Smooth muscle cell (in vitro differentiated cells): Measurements from ENCODE around the gene SACS. TPM values are rescaled to one million over a fixed set of nuclear protein-coding genes. Genes with fewer than 3 reads are reported as not detected.

ENCODE experiments used
- DNase-seq: peaks from one replicate; lab custom pipeline; 2025; ENCODE audit not compliant: unreplicated experiment; lab: John Stamatoyannopoulos, UW
- H2AFZ ChIP-seq: fragments of 200-600 bp; sonication (generic); 2 replicates; pipeline ENCODE4 v1.6.0; 2016; ENCODE audit warnings: antibody characterized with exemption, low read depth, mild to moderate bottlenecking
- H3F3A ChIP-seq: fragments of 200-600 bp; sonication (generic); 2 replicates; pipeline ENCODE4 v1.6.0; 2017; ENCODE audit warnings: antibody characterized with exemption, low read depth
- H3K27ac ChIP-seq: fragments of 200-600 bp; sonication (generic); 2 replicates; pipeline ENCODE4 v1.5.1; 2016; ENCODE audit warnings: low read depth, mild to moderate bottlenecking
- H3K27me3 ChIP-seq: fragments of 200-600 bp; sonication (generic); 2 replicates; pipeline ENCODE4 v1.6.1; 2016; ENCODE audit warnings: low read depth, mild to moderate bottlenecking
- H3K36me3 ChIP-seq: fragments of 200-600 bp; sonication (generic); 2 replicates; pipeline ENCODE4 v1.5.1; 2016; ENCODE audit warnings: low read depth
- H3K4me1 ChIP-seq: fragments of 200-600 bp; sonication (generic); 2 replicates; pipeline ENCODE4 v1.5.1; 2016; ENCODE audit warnings: low read depth
- H3K4me2 ChIP-seq: fragments of 200-600 bp; sonication (generic); 2 replicates; pipeline ENCODE4 v1.6.0; 2016; ENCODE audit warnings: mild to moderate bottlenecking
- H3K4me3 ChIP-seq: fragments of 200-600 bp; sonication (generic); 2 replicates; pipeline ENCODE4 v1.5.1; 2016; ENCODE audit warnings: mild to moderate bottlenecking
- H3K79me2 ChIP-seq: fragments of 200-600 bp; sonication (generic); 2 replicates; pipeline ENCODE4 v1.6.0; 2016; ENCODE audit warnings: low read depth, mild to moderate bottlenecking
- H3K9ac ChIP-seq: fragments of 200-600 bp; sonication (generic); 2 replicates; pipeline ENCODE4 v1.6.0; 2016; ENCODE audit warnings: low read depth
- H3K9me3 ChIP-seq: fragments of 200-600 bp; sonication (generic); replicated peaks from 2 replicates; pipeline ENCODE4 v1.5.1; 2016; ENCODE audit warnings: low read depth
- H4K20me1 ChIP-seq: fragments of 200-600 bp; sonication (generic); 2 replicates; pipeline ENCODE4 v1.6.0; 2016; ENCODE audit warnings: low read depth
- CTCF ChIP-seq: fragments of 200-600 bp; sonication (generic); IDR thresholded peaks from 2 replicates; pipeline ENCODE4 v1.5.1; 2017; ENCODE audit warnings: borderline replicate concordance, mild to moderate bottlenecking, antibody characterized with exemption; ENCODE audit not compliant: insufficient read depth, poor library complexity, severe bottlenecking
- WGBS: methylation state at CpG from one replicate; pipeline ENCODE4 v1.1.7; 2016; ENCODE audit warnings: low lambda C conversion rate; 5-methylcytosine and 5-hydroxymethylcytosine counted together
- polyA plus RNA-seq: library from polyadenylated mRNA; unstranded; fragments of >200 nt; fragmentation: Nextera tagmentation; extraction: Ambion mirVana; gene quantifications from 2 replicates; pipeline ENCODE4 v1.2.1, GENCODE V29; 2016
- total RNA-seq: library from RNA; depleted of rRNA; stranded (reverse); fragments of >200 nt; gene quantifications from 2 replicates; pipeline ENCODE4 v1.2.3, GENCODE V29; 2014

SACS gene
- total and polyA plus RNA-seq, 2 experiments from 2014 or later: 4.4 to 40.9 TPM

GRCh38 chr13:23348262-23349127 is 85.0 kb downstream of the SACS start:
- no peak for TF ChIP-seq CTCF
- Histone ChIP-seq H2AFZ (no peak overlapping the region), H4K20me1 (no peaks in the 10 kb centered on the region), H3K27me3 (no peaks in the 10 kb centered on the region), H3K79me2 (no peaks in the 10 kb centered on the region), H3K36me3 (peaks cover 7% of the 10 kb centered on the region), H3K4me3 (no peak overlapping the region), H3K4me2 (no peak overlapping the region), H3K9ac (no peak overlapping the region), H3F3A (no peaks in the 10 kb centered on the region), H3K27ac (no peak overlapping the region), H3K9me3 (no peaks in the 10 kb centered on the region), H3K4me1 (no peaks in the 10 kb centered on the region)
- DNase-seq: no peak
- WGBS: 89% methylated on average over 4 of the region's 4 CpGs

DNA sequence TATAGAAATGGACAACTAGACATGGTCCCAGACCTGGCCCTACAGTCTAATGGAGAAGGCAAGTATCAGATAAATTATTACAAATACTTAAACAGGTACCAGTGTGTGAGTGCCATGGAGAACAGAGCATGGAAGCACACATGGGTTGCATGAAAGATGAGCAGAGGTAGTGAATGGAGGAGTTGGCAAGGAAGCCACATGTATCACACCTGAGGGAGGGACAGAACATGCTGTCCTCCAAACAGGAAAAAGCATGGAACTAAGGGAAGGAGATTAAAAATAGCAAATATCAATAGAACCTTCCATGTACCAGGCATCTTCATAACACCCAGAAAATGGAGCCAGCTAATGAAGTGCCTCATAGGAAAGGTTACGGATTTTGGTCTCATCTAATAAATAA is 85.9 kb downstream of the SACS start:
- WGBS: 100% methylated on average over 1 of the region's 1 CpG
- no peaks in the 10 kb centered on the region for H4K20me1 ChIP-seq
- no peak for TF ChIP-seq CTCF
- H3F3A ChIP-seq: no peaks in the 10 kb centered on the region
- H3K27me3 ChIP-seq: no peaks in the 10 kb centered on the region
- no peaks in the 10 kb centered on the region for H3K4me1 ChIP-seq
- no peak overlapping the region for H3K9ac ChIP-seq
- no peak for DNase-seq
- H3K9me3 ChIP-seq: no peaks in the 10 kb centered on the region
- no peaks in the 10 kb centered on the region for H3K79me2 ChIP-seq
- H3K27ac ChIP-seq: no peak overlapping the region
- no peak overlapping the region for H3K4me3 ChIP-seq
- peaks cover 7% of the 10 kb centered on the region for H3K36me3 ChIP-seq
- no peak overlapping the region for H3K4me2 ChIP-seq
- H2AFZ ChIP-seq: no peak overlapping the region

- Histone ChIP-seq H3K36me3 (peaks cover 18% of the 10 kb centered on the region), H2AFZ (no peak overlapping the region), H3K9me3 (no peaks in the 10 kb centered on the region), H3K4me2 (no peak overlapping the region), H4K20me1 (no peaks in the 10 kb centered on the region), H3K27me3 (no peaks in the 10 kb centered on the region), H3K4me3 (no peak overlapping the region), H3F3A (no peaks in the 10 kb centered on the region), H3K27ac (no peak overlapping the region), H3K79me2 (no peaks in the 10 kb centered on the region), H3K4me1 (no peaks in the 10 kb centered on the region), H3K9ac (no peak overlapping the region)
- no peak for DNase-seq
- 98% methylated on average over 4 of the region's 4 CpGs for WGBS
- TF ChIP-seq CTCF: no peak
Measured at GRCh38 chr13:23344931-23345595, 88.4 kb downstream of the SACS start.
